Measurements from ENCODE around the gene TFAP2E.

Gene TFAP2E

DNA sequence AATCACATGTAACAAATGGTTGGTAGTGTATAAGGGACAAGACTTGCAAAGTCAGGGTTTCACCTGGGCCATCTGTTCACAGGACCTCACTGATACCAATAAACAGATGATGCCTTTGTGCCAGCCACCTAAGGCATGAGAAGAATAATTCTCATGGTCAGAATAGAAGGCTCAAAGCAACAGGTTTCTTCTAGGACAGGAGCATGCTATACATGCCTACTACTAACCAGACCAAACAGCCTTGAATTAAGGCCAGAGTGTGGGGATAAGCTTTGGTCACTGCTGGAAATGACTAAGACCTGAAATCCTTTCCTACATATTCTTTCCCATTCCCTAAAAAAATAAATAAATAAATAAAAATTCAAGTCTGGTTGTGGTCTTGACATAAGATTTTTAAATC lies 50.7 kb downstream of the TFAP2E start:
- Histone ChIP-seq H3K27ac (ENCODE audit: low read depth, low read length) (no peak overlapping the region), H3K9me2 (replicated peaks; ENCODE audit: control insufficient read depth, low read length) (no peaks in the 10 kb centered on the region), H3K9me3 (ENCODE audit: control insufficient read depth, insufficient read depth, low read length) (no peaks in the 10 kb centered on the region), H3K36me3 (ENCODE audit: control insufficient read depth, low read length) (peaks cover 63% of the 10 kb centered on the region), H3K4me3 (ENCODE audit: low read length) (no peak overlapping the region), H4K20me1 (ENCODE audit: control insufficient read depth, insufficient read depth, low read depth, low read length) (peaks cover 4% of the 10 kb centered on the region; the same call in 1 of the 2 replicates), H3K4me2 (ENCODE audit: low read length) (no peak overlapping the region), H3K27me3 (ENCODE audit: control insufficient read depth, low read length) (no peaks in the 10 kb centered on the region), H3K79me2 (ENCODE audit: control insufficient read depth, low read length) (peaks cover 54% of the 10 kb centered on the region), H3K4me1 (ENCODE audit: control insufficient read depth, low read length) (no peaks in the 10 kb centered on the region), H3F3A (ENCODE audit: control insufficient read depth, insufficient read depth) (no peaks in the 10 kb centered on the region)
- TF ChIP-seq, protein P1, sequence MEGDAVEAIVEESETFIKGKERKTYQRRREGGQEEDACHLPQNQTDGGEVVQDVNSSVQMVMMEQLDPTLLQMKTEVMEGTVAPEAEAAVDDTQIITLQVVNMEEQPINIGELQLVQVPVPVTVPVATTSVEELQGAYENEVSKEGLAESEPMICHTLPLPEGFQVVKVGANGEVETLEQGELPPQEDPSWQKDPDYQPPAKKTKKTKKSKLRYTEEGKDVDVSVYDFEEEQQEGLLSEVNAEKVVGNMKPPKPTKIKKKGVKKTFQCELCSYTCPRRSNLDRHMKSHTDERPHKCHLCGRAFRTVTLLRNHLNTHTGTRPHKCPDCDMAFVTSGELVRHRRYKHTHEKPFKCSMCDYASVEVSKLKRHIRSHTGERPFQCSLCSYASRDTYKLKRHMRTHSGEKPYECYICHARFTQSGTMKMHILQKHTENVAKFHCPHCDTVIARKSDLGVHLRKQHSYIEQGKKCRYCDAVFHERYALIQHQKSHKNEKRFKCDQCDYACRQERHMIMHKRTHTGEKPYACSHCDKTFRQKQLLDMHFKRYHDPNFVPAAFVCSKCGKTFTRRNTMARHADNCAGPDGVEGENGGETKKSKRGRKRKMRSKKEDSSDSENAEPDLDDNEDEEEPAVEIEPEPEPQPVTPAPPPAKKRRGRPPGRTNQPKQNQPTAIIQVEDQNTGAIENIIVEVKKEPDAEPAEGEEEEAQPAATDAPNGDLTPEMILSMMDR (IDR thresholded peaks at IDR 0.05; ENCODE audit: low read depth, low read length, poor library complexity, severe bottlenecking) = no peak
- TF ChIP-seq EZH2phosphoT487 (IDR thresholded peaks at IDR 0.05; ENCODE audit: borderline replicate concordance, low read length) = no peak

DNA sequence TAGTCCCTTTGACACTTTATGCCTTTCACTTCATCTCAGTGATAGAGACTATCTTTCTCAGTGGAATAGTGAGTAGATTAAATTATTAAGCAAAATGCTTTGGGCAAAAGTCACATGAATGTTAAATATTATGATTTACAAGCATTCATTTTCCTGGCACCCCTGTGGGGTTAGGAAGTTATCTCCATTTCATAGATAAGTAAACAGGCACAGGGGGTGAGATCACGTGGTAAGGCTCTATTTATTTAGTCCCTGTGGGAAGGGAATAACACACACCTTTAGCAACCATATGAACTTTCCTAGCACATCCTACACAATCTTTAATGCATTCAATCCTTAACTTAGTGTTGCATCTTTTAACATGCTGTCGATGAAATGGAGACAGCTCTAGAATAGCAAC lies 55.9 kb downstream of the TFAP2E start:
- peaks cover 68% of the 10 kb centered on the region for H3K36me3 ChIP-seq (ENCODE audit: control insufficient read depth, low read length)
- H3K4me2 ChIP-seq (ENCODE audit: low read length) = no peak overlapping the region
- TF ChIP-seq, protein P1 (IDR thresholded peaks at IDR 0.05; ENCODE audit: low read depth, low read length, poor library complexity, severe bottlenecking) = no peak
- no peak for TF ChIP-seq EZH2phosphoT487 (IDR thresholded peaks at IDR 0.05; ENCODE audit: borderline replicate concordance, low read length)
- no peaks in the 10 kb centered on the region for H3K27me3 ChIP-seq (ENCODE audit: control insufficient read depth, low read length)
- H3F3A ChIP-seq (ENCODE audit: control insufficient read depth, insufficient read depth) = no peaks in the 10 kb centered on the region; the same call in 1 of the 2 replicates
- H4K20me1 ChIP-seq (ENCODE audit: control insufficient read depth, insufficient read depth, low read depth, low read length) = no peaks in the 10 kb centered on the region
- no peaks in the 10 kb centered on the region for H3K9me2 ChIP-seq (replicated peaks; ENCODE audit: control insufficient read depth, low read length)
- H3K4me1 ChIP-seq (ENCODE audit: control insufficient read depth, low read length) = no peaks in the 10 kb centered on the region
- H3K79me2 ChIP-seq (ENCODE audit: control insufficient read depth, low read length) = peaks cover 48% of the 10 kb centered on the region
- H3K9me3 ChIP-seq (ENCODE audit: control insufficient read depth, insufficient read depth, low read length) = no peaks in the 10 kb centered on the region
- H3K27ac ChIP-seq (ENCODE audit: low read depth, low read length) = no peak overlapping the region
- no peak overlapping the region for H3K4me3 ChIP-seq (ENCODE audit: low read length)

GRCh38 chr1:35631396-35631795 lies 58.3 kb downstream of the TFAP2E start:
- no peaks in the 10 kb centered on the region for H3K9me2 ChIP-seq (replicated peaks; ENCODE audit: control insufficient read depth, low read length)
- no peak overlapping the region for H3K4me3 ChIP-seq (ENCODE audit: low read length)
- no peaks in the 10 kb centered on the region for H3K9me3 ChIP-seq (ENCODE audit: control insufficient read depth, insufficient read depth, low read length)
- H3K36me3 ChIP-seq (ENCODE audit: control insufficient read depth, low read length) = peaks cover 82% of the 10 kb centered on the region
- H3K4me1 ChIP-seq (ENCODE audit: control insufficient read depth, low read length) = no peaks in the 10 kb centered on the region
- no peak overlapping the region for H3K27ac ChIP-seq (ENCODE audit: low read depth, low read length)
- H3F3A ChIP-seq (ENCODE audit: control insufficient read depth, insufficient read depth) = no peaks in the 10 kb centered on the region; the same call in none of the 2 replicates
- peaks cover 59% of the 10 kb centered on the region for H3K79me2 ChIP-seq (ENCODE audit: control insufficient read depth, low read length)
- peaks cover 4% of the 10 kb centered on the region for H4K20me1 ChIP-seq (ENCODE audit: control insufficient read depth, insufficient read depth, low read depth, low read length)
- no peak for TF ChIP-seq EZH2phosphoT487 (IDR thresholded peaks at IDR 0.05; ENCODE audit: borderline replicate concordance, low read length)
- H3K4me2 ChIP-seq (ENCODE audit: low read length) = no peak overlapping the region
- no peaks in the 10 kb centered on the region for H3K27me3 ChIP-seq (ENCODE audit: control insufficient read depth, low read length)

GRCh38 chr1:35633547-35633946 lies 60.4 kb downstream of the TFAP2E start:
- peaks cover 82% of the 10 kb centered on the region for H3K36me3 ChIP-seq (ENCODE audit: control insufficient read depth, low read length)
- H3K9me3 ChIP-seq (ENCODE audit: control insufficient read depth, insufficient read depth, low read length) = no peaks in the 10 kb centered on the region
- H3K4me1 ChIP-seq (ENCODE audit: control insufficient read depth, low read length) = peaks cover 18% of the 10 kb centered on the region
- no peak overlapping the region for H3K4me2 ChIP-seq (ENCODE audit: low read length)
- no peak overlapping the region for H3K27ac ChIP-seq (ENCODE audit: low read depth, low read length)
- H3K79me2 ChIP-seq (ENCODE audit: control insufficient read depth, low read length) = peaks cover 68% of the 10 kb centered on the region
- no peaks in the 10 kb centered on the region for H3K27me3 ChIP-seq (ENCODE audit: control insufficient read depth, low read length)
- H3K9me2 ChIP-seq (replicated peaks; ENCODE audit: control insufficient read depth, low read length) = no peaks in the 10 kb centered on the region
- H4K20me1 ChIP-seq (ENCODE audit: control insufficient read depth, insufficient read depth, low read depth, low read length) = peaks cover 19% of the 10 kb centered on the region
- no peak overlapping the region for H3K4me3 ChIP-seq (ENCODE audit: low read length)
- TF ChIP-seq, protein P1 (IDR thresholded peaks at IDR 0.05; ENCODE audit: low read depth, low read length, poor library complexity, severe bottlenecking) = no peak
- no peak for TF ChIP-seq EZH2phosphoT487 (IDR thresholded peaks at IDR 0.05; ENCODE audit: borderline replicate concordance, low read length)
- peaks cover 3% of the 10 kb centered on the region for H3F3A ChIP-seq (ENCODE audit: control insufficient read depth, insufficient read depth)

All from DOHH2 (cell line).